Gastroesophageal sphincter (tissue), 4 donors: ENCODE data around the gene TMEM203. TPM values are rescaled to one million over a fixed set of nuclear protein-coding genes. Genes with fewer than 3 reads are reported as not detected.
A peak's percentile ranks its signal among the peaks of the same experiment; 100 is the strongest.

Experiments used
- ATAC-seq: fragments of 150-250 bp; one replicate; pipeline ENCODE4 v1.9.1; 2016; ENCODE audit warnings: mild to moderate bottlenecking, moderate library complexity
- H3K27ac ChIP-seq, 4 donors: fragments of 200-600 bp; sonication (generic) in 3 of 4; 1 replicate in 3 of 4; 2 replicates in 1 of 4; pipeline ENCODE4 v1.5.1; 2016 to 2019
- H3K27me3 ChIP-seq: fragments of 200-600 bp; sonication (generic); one replicate; pipeline ENCODE4 v1.5.1; 2019
- H3K36me3 ChIP-seq, 2 donors: fragments of 200-600 bp; sonication (generic); one replicate each; pipeline ENCODE4 v1.5.1; 2019; ENCODE audit warnings: control low read depth in 1 of 2
- H3K4me1 ChIP-seq, 3 donors: fragments of 200-600 bp; sonication (generic); 1 replicate in 2 of 3; 2 replicates in 1 of 3; pipeline ENCODE4 v1.5.1; 2016 to 2019; ENCODE audit warnings: control low read depth in 2 of 3
- H3K4me3 ChIP-seq, 2 donors: fragments of 200-600 bp; sonication (generic); one replicate each; pipeline ENCODE4 v1.5.1; 2019; ENCODE audit warnings: mild to moderate bottlenecking in 1 of 2, moderate library complexity in 1 of 2
- H3K9me3 ChIP-seq, 3 donors: fragments of 200-600 bp; sonication (generic); one replicate each; pipeline ENCODE4 v1.5.1; 2017 to 2019; ENCODE audit warnings: control low read depth in 2 of 3
- CTCF ChIP-seq, 4 experiments: fragments of 200-600 bp in 2 of 4; fragments of 450-650 bp in 2 of 4; sonication (generic) in 1 of 4; IDR thresholded peaks; one replicate each; pipeline ENCODE4 v1.5.1; 2017 to 2019; ENCODE audit warnings: antibody characterized with exemption in 4 of 4, mild to moderate bottlenecking in 2 of 4, moderate library complexity in 2 of 4
- EP300 ChIP-seq: sonication (generic); formaldehyde crosslinking; IDR thresholded peaks from one replicate; pipeline ENCODE4 v1.6.1; 2017; ENCODE audit warnings: antibody characterized with exemption, mild to moderate bottlenecking
- POLR2A ChIP-seq, 2 donors: fragments of 450-650 bp; IDR thresholded peaks; one replicate each; pipeline ENCODE4 v1.6.1; 2017; ENCODE audit warnings: antibody characterized with exemption in 2 of 2, mild to moderate bottlenecking in 2 of 2, moderate library complexity in 1 of 2
- POLR2AphosphoS5 ChIP-seq: sonication (generic); formaldehyde crosslinking; IDR thresholded peaks from one replicate; pipeline ENCODE4 v1.6.1; 2017; ENCODE audit warnings: antibody characterized with exemption
- WGBS, 2 donors: methylation state at CpG; one replicate each; pipeline ENCODE4 v1.1.5; 2018; ENCODE audit warnings: low coverage in 1 of 2; 5-methylcytosine and 5-hydroxymethylcytosine counted together
- total RNA-seq, 4 donors: library from RNA; depleted of rRNA; stranded (reverse); fragments of >200 nt; gene quantifications; one replicate each; pipeline ENCODE4 v1.1.0, GENCODE V29; 2016

The TMEM203 gene
- total RNA-seq, 4 donors from 2014 or later: 21.9 to 36.1 (median 29.1) TPM

GRCh38 chr9:137199411-137200121 is 5.9 kb downstream of the TMEM203 start:
- TF ChIP-seq POLR2AphosphoS5 (no peak), CTCF (IDR thresholded peaks at IDR 0.05) (no peak), EP300 (no peak), POLR2A (IDR thresholded peaks at IDR 0.05) (no peak)
- H3K9me3 ChIP-seq: no peaks in the 10 kb centered on the region
- peak overlapping the region in 2 of 4 donors; percentile 70 to 85 for H3K27ac ChIP-seq
- peaks cover 0 to 86% (median 39%) of the 10 kb centered on the region in 3 donors for H3K4me1 ChIP-seq
- no peaks in the 10 kb centered on the region for H3K27me3 ChIP-seq
- ATAC-seq: no peak
- peak overlapping the region; percentile 20 to 68 for H3K4me3 ChIP-seq
- H3K36me3 ChIP-seq: no peaks in the 10 kb centered on the region
- WGBS, 2 donors: no CpG with 5 or more reads among the region's 51 CpGs

GRCh38 chr9:137198902-137199283 is 6.6 kb downstream of the TMEM203 start:
- Histone ChIP-seq H3K36me3 (no peaks in the 10 kb centered on the region), H3K27me3 (no peaks in the 10 kb centered on the region), H3K4me3 (peak overlapping the region in 1 of 2 donors; percentile 68), H3K4me1 (peaks cover 0 to 86% (median 32%) of the 10 kb centered on the region in 3 donors), H3K27ac (no peak overlapping the region), H3K9me3 (no peaks in the 10 kb centered on the region)
- WGBS, 2 donors: 73% methylated on average over 3 of the region's 11 CpGs; no CpG with 5 or more reads in 1 of the 2 donors
- no peak for ATAC-seq
- TF ChIP-seq POLR2A (IDR thresholded peaks at IDR 0.05) (no peak), POLR2AphosphoS5 (no peak), EP300 (no peak), CTCF (IDR thresholded peaks at IDR 0.05) (no peak)

GRCh38 chr9:137198051-137198901 is 7.2 kb downstream of the TMEM203 start:
- H3K27ac ChIP-seq: no peak overlapping the region
- H3K27me3 ChIP-seq: no peaks in the 10 kb centered on the region
- 100% methylated on average over 2 of the region's 19 CpGs; no CpG with 5 or more reads in 1 of the 2 donors for WGBS, 2 donors
- no peaks in the 10 kb centered on the region for H3K9me3 ChIP-seq
- H3K36me3 ChIP-seq: no peaks in the 10 kb centered on the region
- ATAC-seq: no peak
- H3K4me3 ChIP-seq: no peak overlapping the region
- TF ChIP-seq CTCF (IDR thresholded peaks at IDR 0.05) (no peak), EP300 (no peak), POLR2A (IDR thresholded peaks at IDR 0.05) (no peak), POLR2AphosphoS5 (no peak)
- peaks cover 0 to 82% (median 26%) of the 10 kb centered on the region in 3 donors for H3K4me1 ChIP-seq

- H3K27me3 ChIP-seq: no peaks in the 10 kb centered on the region
- WGBS, 2 donors: 92% methylated on average over 2 of the region's 21 CpGs; no CpG with 5 or more reads in 1 of the 2 donors
- H3K27ac ChIP-seq: no peak overlapping the region
- ATAC-seq: no peak
- H3K4me1 ChIP-seq: peaks cover 0 to 73% (median 17%) of the 10 kb centered on the region in 3 donors
- H3K36me3 ChIP-seq: peaks cover 0 to 16% of the 10 kb centered on the region in 2 donors
- TF ChIP-seq POLR2AphosphoS5 (no peak), CTCF (IDR thresholded peaks at IDR 0.05) (no peak), POLR2A (IDR thresholded peaks at IDR 0.05) (no peak), EP300 (no peak)
- H3K4me3 ChIP-seq: no peak overlapping the region
- H3K9me3 ChIP-seq: no peaks in the 10 kb centered on the region
These were observed 9.8 kb downstream of the TMEM203 start for GRCh38 chr9:137195525-137196220.
